Ovary (tissue), 3 donors: ENCODE data around the gene SKIL.

Experiments used
- CTCF ChIP-seq, 3 donors: fragments of 450-650 bp in 2 of 3; fragments of 200-600 bp in 1 of 3; IDR thresholded peaks; one replicate each; pipeline versions ENCODE4 v1.5.1 to v1.8.0; 2016 to 2022; ENCODE audit warnings: antibody characterized with exemption in 3 of 3, mild to moderate bottlenecking in 1 of 3
- POLR2A ChIP-seq: fragments of 450-650 bp; IDR thresholded peaks from one replicate; pipeline ENCODE4 v1.6.1; 2017; ENCODE audit warnings: antibody characterized with exemption, mild to moderate bottlenecking, moderate library complexity
- donor health status: DM: no; HTN: no; CAD: no.

- TF ChIP-seq CTCF (IDR thresholded peaks at IDR 0.05) (no peak), POLR2A (no peak)
These were observed 34.8 kb upstream of the SKIL start for GRCh38 chr3:170322566-170323269.
